Activated CD8-positive, alpha-beta memory T cell treated with anti-CD3 and anti-CD28 coated beads for 24 hours (primary cell): ENCODE measurements around the gene ETDC.

ENCODE experiments used
- DNase-seq: peaks from one replicate; pipeline ENCODE4 v3.0.0-alpha.2; 2020

The ETDC gene

DNA sequence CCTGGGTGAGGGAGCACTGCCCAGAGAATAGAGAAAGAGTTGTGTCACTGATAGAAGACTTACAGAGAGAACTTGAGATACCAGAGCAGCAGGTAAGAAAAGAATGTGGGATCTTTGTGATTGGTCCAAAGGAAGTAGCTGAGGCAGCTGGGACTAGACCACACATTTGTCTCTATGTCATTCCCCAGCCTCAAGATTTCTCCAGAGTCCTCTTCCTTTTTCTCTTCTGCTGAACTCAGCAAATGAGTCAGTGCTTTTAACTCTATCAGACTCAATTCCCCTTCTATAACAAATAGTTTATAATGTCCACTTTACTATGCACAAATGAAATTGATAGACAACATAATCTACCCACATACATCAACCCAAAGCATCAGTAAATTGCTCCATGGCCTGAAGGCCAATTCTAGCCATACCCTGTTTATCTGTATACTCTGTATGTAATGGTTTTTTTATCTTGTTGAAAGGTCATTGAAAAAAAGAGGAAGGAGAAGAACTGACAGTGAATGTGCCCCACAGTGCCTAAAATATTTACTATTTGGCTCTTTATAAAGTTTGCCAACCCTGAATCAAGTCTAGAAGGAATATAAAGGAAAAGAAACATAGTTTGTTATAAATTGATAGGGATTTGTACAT lies 38.2 kb downstream of the ETDC start:
- no peak for DNase-seq

- no peak for DNase-seq
These were observed 45.0 kb downstream of the ETDC start for GRCh38 chrX:135354288-135354687.
